Activated T-cell treated with anti-CD3 and anti-CD28 coated beads, Interleukin-2, amount 50 U/mL, for 4 hours (primary cell): ENCODE results near the gene BTBD19. TPM values are rescaled to one million over a fixed set of nuclear protein-coding genes. Genes with fewer than 3 reads are reported as not detected.
"Not testable (repeated sequence)": the region's sequence is repeated elsewhere in the genome, so short reads cannot be mapped to it uniquely, and the experiment has no call there.

ENCODE experiments used
- ATAC-seq, 2 donors: fragments of 200-7000 bp; cut with Tn5 transposase; one replicate each; pipeline ENCODE4 v1.10.0; 2021
- DNase-seq: peaks from one replicate; pipeline ENCODE4 v3.0.0-alpha.2; 2020
- H3K27me3 Mint-ChIP-seq: one replicate; pipeline ENCODE4 v1.8.0; 2021; ENCODE audit warnings: low read depth, mixed read lengths
- H3K36me3 Mint-ChIP-seq: one replicate; pipeline ENCODE4 v1.8.0; 2022; ENCODE audit warnings: mixed read lengths; ENCODE audit not compliant: insufficient read depth
- H3K4me1 Mint-ChIP-seq: one replicate; pipeline ENCODE4 v1.8.0; 2021; ENCODE audit warnings: low read depth, mixed read lengths
- H3K4me3 Mint-ChIP-seq: one replicate; pipeline ENCODE4 v1.8.0; 2021; ENCODE audit warnings: mild to moderate bottlenecking, moderate library complexity, mixed read lengths
- H3K9me3 Mint-ChIP-seq: one replicate; pipeline ENCODE4 v1.8.0; 2021; ENCODE audit warnings: mixed read lengths
- total RNA-seq, 3 donors: library from RNA; stranded (reverse); gene quantifications; one replicate each; pipeline ENCODE4 v1.2.1, GENCODE V29; 2021

BTBD19 gene
- total RNA-seq, 3 donors from 2014 or later = 8.2 to 14.0 (median 8.3) TPM

DNA sequence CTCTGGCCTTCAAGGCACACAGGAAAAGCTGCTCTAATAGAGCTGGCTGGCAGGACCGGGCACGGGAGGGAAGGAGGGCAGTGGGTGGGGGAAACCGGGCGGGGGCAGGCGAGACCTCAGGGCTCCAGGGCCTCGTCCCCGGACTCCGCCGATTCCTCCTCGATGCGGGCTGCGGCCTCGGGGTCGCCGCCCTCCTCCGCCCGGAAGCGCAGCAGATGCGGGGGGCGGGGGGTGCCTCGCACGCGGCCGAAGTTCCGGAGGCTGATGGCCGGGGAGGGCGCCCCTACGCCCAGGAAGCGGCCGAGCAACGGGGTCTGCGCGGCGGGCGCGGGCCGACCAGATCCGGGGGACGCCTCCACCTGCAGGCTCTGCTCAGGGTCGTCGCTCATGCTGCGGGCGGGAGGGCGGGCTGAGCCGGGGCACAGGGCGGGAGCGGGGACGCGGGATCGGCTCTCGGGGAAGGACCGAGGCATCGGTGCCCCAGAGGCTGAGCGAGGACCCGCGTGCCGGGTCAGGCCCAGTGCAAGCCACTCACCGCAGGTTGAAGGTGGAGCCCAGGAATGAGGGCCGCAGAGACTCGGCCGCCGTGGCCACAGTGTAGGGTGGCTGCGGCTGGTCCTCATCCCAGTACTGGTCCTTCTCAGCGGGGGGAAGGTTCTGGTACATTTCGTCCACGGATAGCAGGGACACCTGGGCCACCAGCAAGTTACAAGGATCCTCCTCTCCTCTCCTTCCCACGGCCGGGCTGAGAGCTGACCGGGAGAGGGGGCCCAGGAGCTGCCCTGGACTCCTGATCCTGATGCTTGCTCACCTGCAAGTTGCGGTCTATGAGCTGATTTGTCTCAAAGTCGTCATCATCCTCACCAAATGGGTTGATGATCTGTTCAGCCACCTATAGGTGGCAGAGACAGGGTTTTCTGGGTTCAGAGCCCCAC, 24.0 kb upstream of the BTBD19 start:
- DNase-seq (no peak), ATAC-seq (peak; percentile 16 to 32)
- H3K36me3 Mint-ChIP-seq = peaks cover 19% of the 10 kb centered on the region

GRCh38 chr1:44785029-44785380, 23.3 kb upstream of the BTBD19 start:
- Mint-ChIP-seq H3K36me3 (peaks cover 15% of the 10 kb centered on the region), H3K27me3 (no peaks in the 10 kb centered on the region), H3K4me3 (peak overlapping the region; percentile 62), H3K4me1 (peaks cover 36% of the 10 kb centered on the region), H3K9me3 (no peaks in the 10 kb centered on the region)
- ATAC-seq = no peak
- no peak for DNase-seq

More for the DNA sequence above, 24.0 kb upstream of the BTBD19 start:
- Mint-ChIP-seq H3K9me3 (no peaks in the 10 kb centered on the region), H3K4me3 (peak overlapping the region; percentile 63), H3K4me1 (peaks cover 36% of the 10 kb centered on the region), H3K27me3 (no peaks in the 10 kb centered on the region)

GRCh38 chr1:44785501-44786137, 22.7 kb upstream of the BTBD19 start:
- no peak for DNase-seq
- H3K4me3 Mint-ChIP-seq = peak overlapping the region; percentile 78
- H3K9me3 Mint-ChIP-seq = no peaks in the 10 kb centered on the region
- no peaks in the 10 kb centered on the region for H3K27me3 Mint-ChIP-seq
- peaks cover 32% of the 10 kb centered on the region for H3K4me1 Mint-ChIP-seq
- ATAC-seq = peak in 1 of 2 donors; percentile 4
- peaks cover 10% of the 10 kb centered on the region for H3K36me3 Mint-ChIP-seq

DNA sequence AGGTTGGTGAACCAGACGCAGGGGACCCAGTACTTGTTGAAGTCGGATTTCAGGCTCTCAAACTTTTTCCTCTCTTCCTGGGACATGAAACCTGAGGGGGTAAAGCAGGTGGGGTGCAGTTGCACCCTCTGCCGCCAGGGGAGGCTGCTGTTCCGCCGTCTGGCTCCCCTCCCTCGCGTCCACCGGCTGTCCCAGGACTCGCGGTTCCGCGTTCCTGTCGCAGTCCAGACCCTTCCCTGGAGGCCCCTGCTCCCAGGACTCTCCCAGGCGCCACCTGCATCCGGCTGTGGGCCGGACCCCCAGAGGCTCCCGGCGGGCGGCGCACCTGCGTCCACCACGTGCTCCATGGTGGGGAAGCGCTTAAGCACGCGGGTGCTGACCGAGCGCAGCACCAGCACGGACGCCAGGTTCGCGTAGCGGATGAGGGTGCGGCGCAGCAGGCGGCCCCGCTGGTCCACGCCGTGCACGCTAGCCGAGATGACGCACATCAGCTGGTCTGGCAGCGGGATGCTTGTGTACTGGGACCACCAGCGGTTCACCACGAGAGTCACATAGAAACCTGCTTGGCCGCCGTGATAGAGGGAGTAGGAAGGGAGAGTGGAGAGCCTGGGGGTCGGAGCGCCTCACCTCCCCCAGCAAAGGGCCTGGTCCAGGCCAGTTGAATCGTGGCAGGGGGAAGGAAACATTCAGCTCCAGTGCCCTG, 22.0 kb upstream of the BTBD19 start:
- H3K4me3 Mint-ChIP-seq = peak overlapping the region; percentile 78
- no peaks in the 10 kb centered on the region for H3K27me3 Mint-ChIP-seq
- peaks cover 7% of the 10 kb centered on the region for H3K36me3 Mint-ChIP-seq
- H3K9me3 Mint-ChIP-seq = no peaks in the 10 kb centered on the region
- peak; percentile 80 for DNase-seq
- ATAC-seq = peak; percentile 59 to 63
- H3K4me1 Mint-ChIP-seq = peaks cover 30% of the 10 kb centered on the region

- peaks cover 4% of the 10 kb centered on the region for H3K36me3 Mint-ChIP-seq
Measured at GRCh38 chr1:44786841-44787426, 21.4 kb upstream of the BTBD19 start.

GRCh38 chr1:44787506-44787905, 20.8 kb upstream of the BTBD19 start:
- ATAC-seq = no peak
- no peaks in the 10 kb centered on the region for H3K27me3 Mint-ChIP-seq
- peaks cover 4% of the 10 kb centered on the region for H3K36me3 Mint-ChIP-seq

More at GRCh38 chr1:44786841-44787426, 21.4 kb upstream of the BTBD19 start:
- Mint-ChIP-seq H3K27me3 (no peaks in the 10 kb centered on the region), H3K4me1 (peaks cover 30% of the 10 kb centered on the region), H3K4me3 (peak overlapping the region; percentile 78), H3K9me3 (no peaks in the 10 kb centered on the region)
- ATAC-seq (no peak), DNase-seq (no peak)

GRCh38 chr1:44788120-44788860, 20.0 kb upstream of the BTBD19 start, which contains the start of gene BEST4:
Gene BEST4, minus strand, starts transcription at chr1:44788170. Its CDS starts 465 bp downstream, at chr1:44787705.
- H3K36me3 Mint-ChIP-seq = peaks cover under 1% of the 10 kb centered on the region
- peaks cover 28% of the 10 kb centered on the region for H3K4me1 Mint-ChIP-seq
- no peak within 1 kb of the TSS for H3K4me3 Mint-ChIP-seq
- no peaks in the 10 kb centered on the region for H3K9me3 Mint-ChIP-seq
- DNase-seq = no peak
- ATAC-seq = no peak
- no peaks in the 10 kb centered on the region for H3K27me3 Mint-ChIP-seq

More at GRCh38 chr1:44787506-44787905, 20.8 kb upstream of the BTBD19 start:
- Mint-ChIP-seq H3K4me1 (peaks cover 30% of the 10 kb centered on the region), H3K9me3 (no peaks in the 10 kb centered on the region), H3K4me3 (no peak overlapping the region)
- no peak for DNase-seq

DNA sequence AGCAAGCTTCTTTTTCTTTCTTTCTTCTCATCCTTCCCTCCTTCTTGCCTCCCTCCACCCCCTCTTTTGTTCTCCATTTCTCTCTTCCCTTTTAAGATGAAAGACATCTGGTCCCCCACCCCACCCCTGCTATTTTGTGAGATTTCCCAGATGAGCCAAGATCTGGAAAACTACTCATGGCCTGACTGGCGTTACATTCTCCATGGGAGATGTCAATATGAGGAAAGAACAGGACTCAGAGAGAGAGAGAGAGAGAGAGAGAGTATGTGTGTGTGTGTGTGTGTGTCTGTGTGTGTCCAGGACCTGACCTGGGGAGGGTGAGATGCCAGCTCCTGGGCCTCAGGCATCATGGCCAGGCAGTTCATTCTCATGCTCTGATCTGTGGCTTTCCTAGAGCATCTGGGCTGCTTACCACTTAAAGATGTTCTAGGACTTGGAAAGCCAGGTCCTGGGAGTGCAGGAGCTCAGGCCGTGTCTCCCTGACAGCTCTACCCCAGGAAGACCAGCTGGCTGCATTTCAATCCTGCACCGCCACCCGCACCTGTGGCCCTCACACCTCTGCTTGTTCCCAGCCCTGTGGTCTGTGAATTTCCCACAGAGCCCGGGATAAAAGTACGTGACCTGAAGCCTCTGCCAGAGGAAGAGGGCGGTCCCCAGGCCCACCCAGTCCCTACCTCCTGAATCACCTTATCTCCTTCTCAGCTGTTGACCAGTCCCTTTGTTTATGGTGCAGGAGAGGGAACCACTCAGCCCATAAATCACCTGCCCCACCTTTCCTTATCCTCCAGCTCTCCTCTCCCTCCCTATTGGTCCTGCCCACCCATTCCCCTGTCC, 17.1 kb upstream of the BTBD19 start:
- H3K36me3 Mint-ChIP-seq = no peaks in the 10 kb centered on the region
- DNase-seq (no peak), ATAC-seq (no peak)
- H3K27me3 Mint-ChIP-seq = no peaks in the 10 kb centered on the region
- H3K4me1 Mint-ChIP-seq = peaks cover 7% of the 10 kb centered on the region
- no peak overlapping the region for H3K4me3 Mint-ChIP-seq
- H3K9me3 Mint-ChIP-seq = no peaks in the 10 kb centered on the region

GRCh38 chr1:44792736-44793502, 15.4 kb upstream of the BTBD19 start:
- Mint-ChIP-seq H3K27me3 (no peaks in the 10 kb centered on the region), H3K9me3 (no peaks in the 10 kb centered on the region), H3K4me3 (no peak overlapping the region), H3K36me3 (no peaks in the 10 kb centered on the region), H3K4me1 (peaks cover 2% of the 10 kb centered on the region)
- no peak for ATAC-seq
- no peak for DNase-seq

GRCh38 chr1:44797886-44798285, 10.4 kb upstream of the BTBD19 start:
- ATAC-seq, DNase-seq, H3K9me3 Mint-ChIP-seq, H3K27me3 Mint-ChIP-seq, H3K4me3 Mint-ChIP-seq: not testable (repeated sequence)
- H3K36me3 Mint-ChIP-seq = peaks cover 14% of the 10 kb centered on the region
- H3K4me1 Mint-ChIP-seq = peaks cover 21% of the 10 kb centered on the region

- Mint-ChIP-seq H3K36me3 (peaks cover 22% of the 10 kb centered on the region), H3K9me3 (no peaks in the 10 kb centered on the region), H3K4me1 (peaks cover 26% of the 10 kb centered on the region), H3K27me3 (no peaks in the 10 kb centered on the region), H3K4me3 (peak overlapping the region; percentile 96)
- DNase-seq (no peak), ATAC-seq (no peak)
Measured at GRCh38 chr1:44798481-44799365, 9.6 kb upstream of the BTBD19 start.
